Stimulated activated CD8-positive, alpha-beta memory T cell treated with anti-CD3 and anti-CD28 coated beads, Interleukin-2, amount 100 ng/mL, for 1 hour (primary cell): ENCODE measurements around the gene HIC1.

Source experiments
- DNase-seq, 2 donors: peaks; one replicate each; pipeline ENCODE4 v3.0.0-alpha.2; 2020; ENCODE audit warnings: low read depth in 2 of 2

HIC1 gene

DNA sequence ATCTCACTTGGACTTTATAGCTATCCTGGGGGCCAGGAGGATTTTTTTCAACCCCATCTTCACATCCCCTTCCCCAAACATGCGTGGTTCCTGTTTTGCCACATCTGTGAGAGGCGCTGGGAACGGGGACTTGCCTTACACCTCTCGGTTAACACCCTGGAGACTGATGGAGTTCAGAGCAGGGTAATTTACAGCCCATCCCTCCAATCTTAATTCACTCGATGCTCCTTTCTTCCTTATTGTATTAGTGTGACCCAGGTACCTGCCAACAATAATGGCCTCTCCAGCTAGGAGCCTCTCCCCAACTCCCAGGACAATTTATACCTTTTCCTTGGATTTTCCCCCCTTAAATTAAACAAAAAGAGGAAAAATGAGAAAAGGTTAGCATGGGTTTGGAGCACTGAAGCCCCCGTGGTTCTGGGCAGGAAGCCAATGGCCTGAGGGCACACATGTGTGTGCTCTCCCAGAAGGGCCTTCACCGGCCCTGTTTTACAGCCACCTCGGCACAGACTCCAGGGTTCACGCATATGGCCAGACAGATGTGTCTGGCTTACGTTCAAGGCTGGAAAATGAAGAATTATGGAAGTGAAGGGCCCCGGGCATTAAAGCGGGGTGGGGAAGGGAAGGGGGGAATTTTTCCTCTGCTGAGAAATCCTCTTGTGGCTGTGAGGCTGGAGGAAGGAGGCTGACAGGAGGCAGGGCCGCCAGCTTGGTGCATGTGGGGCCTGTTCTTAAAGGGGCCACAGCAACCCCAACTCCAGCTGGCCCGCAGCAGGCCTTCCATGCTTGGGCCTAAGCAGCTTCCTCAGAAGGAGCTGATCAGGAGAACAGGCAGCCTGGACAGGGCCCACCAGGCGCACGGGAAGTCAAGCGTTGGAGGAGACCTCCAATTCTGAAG lies 21.4 kb downstream of the HIC1 start:
- no peak for DNase-seq

DNA sequence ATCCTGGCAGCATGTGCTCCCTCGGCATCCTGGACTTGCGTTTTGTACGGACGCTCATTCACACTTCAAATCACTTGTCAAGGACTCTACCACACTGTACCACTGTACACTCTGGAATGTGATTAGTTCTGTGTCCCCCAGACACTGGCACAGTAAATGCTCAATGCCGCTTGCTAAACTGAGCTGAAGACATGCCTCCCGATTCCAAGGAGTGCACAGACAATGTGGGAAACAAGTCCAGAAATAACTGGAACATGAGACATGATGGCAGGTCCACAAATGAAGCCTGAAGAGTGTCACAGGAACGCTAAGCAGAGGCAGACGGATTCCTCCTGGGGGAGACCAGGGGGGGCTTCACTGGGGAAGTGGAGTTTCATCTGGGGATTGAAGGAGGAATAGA lies 22.1 kb downstream of the HIC1 start:
- no peak for DNase-seq

DNA sequence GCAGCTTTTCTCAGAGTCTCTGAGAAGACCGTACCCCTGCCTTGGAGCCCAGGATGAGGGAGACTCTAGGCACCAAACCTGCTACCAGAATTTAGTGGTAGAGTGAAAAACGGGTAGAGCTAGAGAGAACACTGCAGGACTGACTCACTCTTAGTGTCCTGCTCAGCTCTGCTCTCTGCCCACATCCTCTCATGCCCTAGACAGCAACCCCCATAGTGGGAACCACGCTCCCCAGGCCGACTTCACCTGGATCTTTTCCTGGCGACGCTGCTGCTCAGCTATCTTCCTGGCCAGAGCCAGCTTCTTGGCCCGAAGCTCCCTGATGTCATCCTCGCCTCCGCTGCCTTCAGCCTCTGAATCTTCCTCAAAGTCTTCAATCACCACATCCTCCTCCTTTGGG lies 26.7 kb downstream of the HIC1 start:
- no peak for DNase-seq

DNA sequence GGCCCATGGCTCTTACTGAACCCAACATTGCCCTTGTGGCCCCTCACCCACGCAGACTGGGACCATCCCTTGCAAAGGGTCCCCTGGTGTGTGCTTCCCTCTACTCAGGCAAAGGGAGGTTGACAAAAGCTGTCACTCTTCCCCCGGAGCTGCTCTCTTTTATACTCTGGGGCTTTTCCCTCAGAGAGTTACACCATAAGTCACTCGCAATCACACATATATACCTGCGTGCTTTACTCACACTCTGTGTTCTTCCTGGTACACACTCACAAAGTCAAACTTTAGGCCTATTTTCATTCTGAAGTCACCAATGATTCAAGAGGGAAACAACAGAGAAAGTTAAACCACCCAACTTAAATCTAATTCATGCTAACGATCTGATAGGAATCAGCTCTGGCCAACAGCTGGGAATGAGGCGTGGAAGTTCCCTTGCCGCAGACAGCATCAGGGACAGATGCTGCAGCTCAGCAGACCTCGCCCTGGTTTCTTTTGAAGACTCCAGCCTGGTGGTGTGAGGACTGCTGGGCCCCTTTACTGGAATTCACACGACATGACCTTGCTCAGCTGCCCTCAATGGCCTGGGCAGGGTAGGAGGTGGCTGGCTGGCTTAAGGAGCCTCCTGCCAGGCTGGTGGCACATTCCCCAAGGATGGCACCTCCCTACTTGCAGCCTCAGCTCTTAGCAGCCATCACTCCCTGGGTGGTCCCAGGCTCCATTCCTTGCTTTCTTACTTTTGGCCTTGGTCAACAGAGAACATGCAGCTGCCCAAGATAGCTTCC lies 27.3 kb downstream of the HIC1 start:
- no peak for DNase-seq

DNA sequence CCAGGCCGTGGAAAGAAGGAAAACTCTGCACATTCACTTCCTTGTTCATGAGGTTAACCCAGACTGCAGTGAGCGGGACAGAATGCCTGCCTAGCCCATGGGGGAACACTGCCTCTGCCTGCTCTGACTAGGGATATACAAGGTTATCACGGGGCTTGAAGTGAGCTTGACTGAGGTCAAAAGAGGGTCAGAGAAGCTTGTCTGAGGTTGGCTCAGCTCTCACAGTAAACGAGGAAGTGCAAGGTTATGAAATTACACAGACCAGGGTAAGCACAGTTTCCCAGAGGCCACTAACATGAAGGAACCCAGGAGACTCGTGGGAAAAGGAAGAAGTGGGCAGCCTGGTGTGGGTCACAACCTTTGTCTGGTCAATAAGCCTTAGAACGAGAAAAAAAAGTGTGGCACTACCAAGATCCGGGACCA lies 28.7 kb downstream of the HIC1 start:
- DNase-seq, result no peak

DNA sequence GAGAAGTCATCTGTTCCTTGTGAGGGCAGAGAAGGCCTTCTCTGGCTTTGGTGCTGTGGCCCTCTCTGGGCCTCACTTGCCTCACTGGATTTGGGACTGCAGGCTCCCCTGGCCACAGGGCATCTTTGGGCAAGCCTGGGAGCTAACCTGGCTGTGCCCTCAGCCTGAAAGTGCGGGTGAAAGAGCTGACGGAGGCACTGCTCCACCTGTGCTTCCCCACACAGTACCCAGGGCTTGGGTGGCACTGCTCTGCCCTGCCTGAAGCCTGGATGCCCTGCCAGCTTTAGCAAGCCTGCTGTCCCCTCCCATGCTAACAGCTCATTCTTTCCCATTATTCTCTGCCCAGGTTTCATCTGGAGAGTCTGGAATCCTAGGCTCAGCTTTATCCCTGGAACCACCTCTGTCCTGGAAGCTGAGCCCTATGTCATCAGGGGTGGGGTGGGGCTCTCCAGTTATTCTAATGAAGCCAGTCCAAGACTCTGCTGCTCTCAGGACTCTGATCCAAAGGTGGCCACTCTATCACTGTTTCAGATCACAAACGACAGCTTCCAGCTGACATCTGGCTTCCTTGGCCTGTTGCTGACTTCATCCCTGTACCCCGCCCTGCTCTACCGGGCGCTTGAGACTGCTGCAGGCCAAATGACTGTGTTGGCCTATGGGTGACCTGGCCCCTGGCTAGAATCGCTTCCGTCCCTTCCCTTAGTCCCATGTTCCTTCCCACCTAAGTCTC lies 29.3 kb downstream of the HIC1 start:
- DNase-seq, result no peak

DNA sequence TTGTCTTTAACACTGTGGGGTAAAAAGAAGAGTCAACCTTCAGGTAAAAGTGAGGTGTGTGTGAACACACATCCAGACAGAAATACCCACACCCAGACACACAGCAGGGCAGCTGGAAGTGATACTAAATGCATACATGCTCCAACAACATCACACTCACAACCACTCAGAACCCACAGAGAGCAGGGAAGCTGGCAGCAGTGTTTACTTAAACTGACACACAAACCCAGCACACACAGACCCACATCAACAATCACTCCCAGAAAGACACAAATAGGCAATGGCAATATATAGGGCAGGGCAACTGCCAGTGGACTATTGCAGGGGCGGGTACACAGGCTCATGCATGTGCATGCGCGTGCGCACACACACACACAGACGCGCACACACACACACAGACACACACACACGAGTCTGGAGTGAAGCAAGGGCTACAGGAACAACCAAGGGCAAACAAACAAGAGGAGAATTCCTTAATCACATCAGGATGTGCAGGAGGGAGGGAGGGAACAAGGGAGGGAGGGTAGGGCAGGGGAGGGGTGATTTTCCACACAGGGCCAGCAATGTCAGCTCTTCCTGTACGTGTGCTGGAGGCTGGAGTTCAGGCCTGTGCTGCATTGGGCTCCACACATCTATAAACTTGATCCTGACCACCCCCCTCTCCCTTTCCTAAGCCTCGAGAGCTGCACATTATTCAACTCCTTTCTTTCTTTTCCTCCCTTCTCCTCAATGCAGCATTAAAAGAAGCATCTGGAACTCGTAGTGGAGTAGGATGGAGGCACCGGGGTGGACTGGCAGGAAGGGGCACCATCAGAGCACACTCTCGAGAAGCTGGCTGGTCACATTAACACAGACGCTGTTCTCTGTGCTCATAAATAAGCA lies 30.1 kb downstream of the HIC1 start:
- DNase-seq, result no peak

DNA sequence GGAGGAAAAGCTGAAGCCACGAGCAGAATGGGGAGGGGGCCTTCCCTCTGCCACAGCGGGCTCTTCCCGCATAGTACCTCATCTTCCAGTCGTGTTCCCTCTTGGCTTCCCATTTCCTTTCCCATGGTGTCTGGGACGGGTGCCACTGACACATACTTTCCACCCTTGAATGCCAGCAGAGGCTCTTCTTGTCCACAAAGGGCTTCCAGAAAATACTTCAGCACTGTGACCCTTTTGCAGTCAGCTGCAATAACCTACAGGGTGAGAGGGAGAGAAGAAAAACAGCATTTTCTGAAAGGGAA lies 30.7 kb downstream of the HIC1 start:
- no peak for DNase-seq

DNA sequence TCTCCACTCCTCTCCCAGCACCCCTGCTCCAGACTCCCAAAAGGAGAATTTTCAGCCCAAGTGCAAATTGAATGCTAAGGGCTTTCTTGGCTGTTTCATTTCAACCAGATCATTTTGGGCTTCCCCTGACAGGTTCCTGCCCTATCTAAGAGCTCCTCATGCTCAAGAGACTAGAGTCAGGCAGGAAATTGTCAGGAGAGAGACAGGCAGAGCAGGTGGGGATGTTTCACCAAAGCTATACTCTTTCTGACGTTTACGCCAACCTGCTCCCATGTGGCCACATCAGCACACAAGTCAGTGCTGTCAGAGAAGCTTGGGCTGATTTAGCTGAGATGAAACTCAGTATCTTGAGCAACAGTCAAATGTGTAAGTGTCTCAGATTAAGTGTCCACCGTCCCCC lies 31.4 kb downstream of the HIC1 start:
- no peak for DNase-seq

DNA sequence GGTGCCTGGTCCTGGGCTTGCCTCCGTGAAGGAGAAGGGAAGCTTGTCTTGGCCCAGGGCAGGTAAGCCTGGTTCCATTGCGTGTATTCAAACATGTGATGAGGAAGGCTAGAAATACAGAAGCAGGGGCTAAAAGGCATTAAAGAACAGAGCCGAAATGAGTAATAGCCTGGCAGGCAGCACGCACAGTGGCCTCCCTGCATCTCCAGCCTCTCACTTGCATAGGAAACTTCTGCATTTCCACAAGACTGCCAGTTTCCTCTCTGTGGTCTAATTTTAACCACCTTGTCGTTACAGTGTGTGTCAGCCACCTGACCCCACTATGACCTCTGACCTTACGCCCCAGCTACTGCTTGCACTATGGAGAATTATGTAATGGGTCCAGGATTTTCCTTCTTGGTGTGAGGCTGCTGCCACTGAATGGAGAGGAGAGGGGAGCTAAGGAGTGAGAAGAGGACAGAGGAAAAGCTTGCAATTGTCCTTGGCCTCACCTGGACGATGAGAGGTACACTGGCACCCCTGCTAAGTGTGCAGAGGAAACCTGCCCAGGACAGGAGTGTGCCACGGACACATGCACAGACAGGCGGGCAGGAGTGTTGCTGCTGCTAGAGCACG lies 32.8 kb downstream of the HIC1 start:
- DNase-seq, result peak in 1 of 2 donors; percentile 15

DNA sequence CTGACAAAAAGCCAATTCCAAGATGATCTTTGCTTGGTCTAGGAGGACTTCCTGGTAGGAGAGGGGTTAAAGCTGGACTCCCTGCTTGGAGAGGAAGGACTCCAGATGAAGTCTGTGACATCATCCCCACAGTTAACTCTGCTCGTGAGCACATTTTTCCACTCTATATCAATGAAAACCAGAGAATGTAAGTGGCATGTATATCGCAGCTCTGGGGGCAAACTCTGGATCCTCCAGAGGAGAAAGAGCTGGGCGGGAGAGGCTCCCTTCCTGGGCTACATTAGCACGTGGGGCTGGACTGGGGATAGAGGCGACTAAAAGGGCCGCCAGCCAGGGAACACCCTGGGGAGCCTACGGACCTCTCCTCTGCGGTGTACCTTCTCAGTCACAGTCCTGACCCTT lies 34.1 kb downstream of the HIC1 start:
- DNase-seq, result no peak

DNA sequence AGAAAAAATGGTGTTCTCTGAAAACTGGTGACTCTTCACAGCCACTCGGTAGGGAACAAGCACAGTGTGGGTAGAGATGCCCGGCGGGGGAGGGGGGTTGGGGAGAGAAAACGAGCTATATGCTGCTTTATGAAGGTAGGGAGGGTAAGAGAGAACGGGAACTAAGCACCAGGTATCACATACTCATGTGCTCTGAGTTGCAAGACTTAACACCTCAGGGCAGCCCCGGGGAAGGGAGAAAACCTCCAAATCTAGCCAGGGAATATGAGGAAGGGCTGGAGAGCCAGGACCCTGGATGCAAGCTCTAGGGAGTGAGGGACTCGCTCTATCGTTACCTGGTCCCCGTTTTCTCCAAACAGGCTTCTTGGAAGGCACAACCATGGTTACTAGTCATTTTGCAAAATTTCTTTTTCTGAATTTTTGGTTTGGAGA lies 35.3 kb downstream of the HIC1 start:
- DNase-seq, result no peak

DNA sequence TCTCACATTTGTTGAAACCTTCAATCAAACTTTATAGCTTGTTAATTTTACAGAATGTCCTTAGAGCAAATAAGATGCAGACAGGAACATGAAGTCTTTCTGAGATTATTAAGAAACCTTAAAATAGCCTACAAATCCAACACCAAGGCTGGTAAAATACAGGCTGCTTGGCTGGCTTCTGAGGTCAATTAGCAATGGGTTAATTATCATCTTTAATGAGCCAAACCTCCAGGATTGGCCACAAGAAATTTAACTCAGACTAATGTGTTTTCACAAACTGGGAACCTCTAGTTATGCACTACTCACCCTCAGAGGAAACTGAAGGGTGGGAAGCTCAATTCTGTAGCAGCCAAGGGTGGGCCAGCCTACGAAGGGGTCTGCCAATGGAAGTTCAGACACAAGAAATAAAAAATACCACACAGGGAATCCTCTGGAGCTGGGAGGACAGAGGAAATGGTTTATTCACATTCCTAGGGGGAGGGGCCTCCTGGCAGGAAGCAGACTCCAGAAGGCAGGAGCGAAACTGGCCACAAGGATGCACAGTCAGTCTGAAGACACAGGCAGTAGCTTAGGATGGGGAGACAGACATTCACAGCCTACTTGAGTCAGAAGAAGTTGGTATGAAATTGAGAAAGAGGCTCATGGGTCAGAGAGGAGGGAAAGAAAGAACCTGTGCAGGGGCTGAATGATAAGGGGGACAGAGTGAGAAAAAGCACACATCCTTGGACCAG lies 36.1 kb downstream of the HIC1 start:
- DNase-seq, result no peak

DNA sequence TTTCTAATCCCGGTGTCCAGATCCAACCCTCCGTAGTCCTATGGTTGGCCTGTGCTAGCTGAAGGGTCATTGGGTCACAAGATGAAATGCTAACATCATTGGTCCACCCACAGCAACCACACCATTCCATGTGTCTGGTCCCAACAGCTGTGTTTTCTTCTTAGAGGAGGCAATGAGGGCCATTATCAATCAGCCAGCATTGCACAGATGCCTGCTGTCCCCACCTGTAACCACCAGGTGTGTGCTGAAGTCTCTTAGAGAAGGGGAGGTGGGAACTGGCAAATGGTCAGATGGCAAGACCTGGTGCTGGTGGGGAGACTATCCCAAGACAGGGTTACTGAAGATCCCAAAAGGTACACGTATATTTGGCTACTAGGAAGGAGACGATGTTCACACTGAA lies 37.4 kb downstream of the HIC1 start:
- no peak for DNase-seq

DNA sequence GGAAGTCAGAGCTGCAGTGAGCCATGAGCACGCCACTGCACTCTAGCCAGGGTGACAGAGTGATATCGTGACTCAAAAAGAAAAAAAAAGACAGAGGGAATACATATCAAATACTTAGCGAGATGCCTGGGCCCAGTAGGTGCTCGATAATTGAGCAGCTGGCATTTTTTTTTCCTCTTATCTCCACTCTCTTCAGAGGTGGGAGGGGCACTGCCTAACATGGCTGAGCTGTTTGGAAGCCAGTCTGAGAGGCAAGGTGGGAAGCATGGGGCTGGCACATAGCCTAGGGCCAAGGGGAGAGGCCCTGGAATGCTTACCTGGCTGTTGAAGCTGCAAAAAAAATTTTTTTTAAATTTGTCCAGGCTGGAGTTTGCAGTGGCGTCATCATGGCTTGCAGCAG lies 38.4 kb downstream of the HIC1 start:
- DNase-seq, result no peak

DNA sequence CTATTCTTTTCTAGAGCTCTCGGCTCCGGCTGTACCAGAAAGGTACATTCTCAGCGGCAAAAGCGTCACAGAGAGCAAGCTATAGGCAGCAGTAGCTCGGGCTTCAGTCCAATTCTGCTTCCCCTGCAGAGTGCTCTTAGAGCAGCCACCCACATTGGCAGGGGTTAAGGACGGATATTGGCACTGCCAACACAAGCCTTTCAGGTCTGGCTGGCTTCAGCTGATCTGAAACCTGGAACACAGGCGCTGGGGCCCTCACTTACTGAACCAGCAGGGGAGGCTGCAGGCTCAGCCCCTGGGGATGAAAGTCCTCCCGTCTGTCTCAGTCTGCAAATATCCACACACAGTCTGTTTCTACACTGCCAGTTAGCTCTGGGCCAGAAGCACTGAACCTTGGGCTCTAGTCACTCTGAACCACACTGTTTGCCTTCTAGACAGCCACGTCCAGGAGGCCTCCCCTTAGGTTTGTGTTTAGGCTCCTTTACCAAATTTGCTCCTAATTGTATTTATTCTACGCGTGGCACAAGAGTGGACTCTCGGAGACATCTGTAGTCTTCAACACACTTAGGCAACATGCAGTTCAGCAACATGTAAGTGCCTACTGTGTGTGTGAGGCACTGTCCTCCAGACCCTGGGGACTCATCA lies 40.1 kb downstream of the HIC1 start:
- DNase-seq, result no peak

DNA sequence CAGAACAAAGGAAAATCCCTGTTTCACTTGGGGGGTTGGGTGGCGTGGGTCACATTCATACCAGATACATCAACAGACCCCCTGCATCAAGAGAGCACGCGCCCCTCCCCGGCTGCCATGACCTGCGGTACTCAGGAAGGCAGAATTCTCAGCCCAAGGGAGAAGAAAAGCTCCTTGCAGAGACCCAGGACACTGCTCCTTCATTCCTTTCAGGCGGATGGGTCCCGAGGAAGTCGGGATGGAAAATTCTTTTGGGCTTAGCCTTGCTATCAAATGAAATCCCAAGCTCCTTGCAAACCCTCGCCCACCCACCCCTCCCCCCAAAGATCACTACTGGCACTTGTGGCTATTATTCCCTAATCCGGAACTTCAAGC lies 40.6 kb downstream of the HIC1 start:
- no peak for DNase-seq

DNA sequence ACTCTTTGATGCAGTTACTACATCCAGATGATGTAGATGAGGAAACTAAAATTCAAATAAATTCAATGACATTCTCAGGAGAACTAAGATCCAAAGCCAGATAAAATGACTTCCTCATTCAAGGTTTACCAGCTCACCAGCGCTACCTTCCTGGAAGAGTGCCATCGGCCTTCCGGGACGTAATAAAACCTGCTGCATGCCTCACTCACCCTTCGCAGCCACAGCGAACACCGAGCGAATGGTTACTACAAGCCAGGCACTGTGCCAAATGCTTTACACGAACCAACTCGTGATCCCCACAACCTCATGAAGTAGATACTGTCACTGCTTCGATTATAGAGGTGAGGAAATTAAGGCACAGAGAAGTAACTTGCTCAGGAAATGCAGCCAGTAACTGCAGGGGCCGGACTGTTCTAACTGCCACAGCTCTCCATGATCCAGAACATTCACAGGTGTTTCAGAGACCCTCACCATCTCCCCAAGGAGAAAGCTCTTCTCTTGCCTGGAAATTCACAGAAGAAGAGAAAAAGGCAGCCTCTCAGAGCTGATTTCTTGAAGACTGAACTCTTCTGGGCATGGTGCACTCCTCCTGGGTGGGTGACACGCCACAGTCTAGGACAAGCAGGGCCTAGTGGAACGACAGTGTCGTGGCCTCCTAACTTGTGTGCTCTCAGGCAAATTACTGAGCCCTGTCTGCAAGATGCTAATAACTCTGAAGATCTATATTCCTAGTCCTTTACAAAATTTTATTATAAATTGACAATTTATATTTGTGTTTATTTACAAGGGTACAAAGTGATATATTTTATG lies 46.8 kb downstream of the HIC1 start:
- peak in 1 of 2 donors; percentile 30 for DNase-seq
